ENCODE measurements around the gene CCDC92. TPM values are rescaled to one million over a fixed set of nuclear protein-coding genes. Genes with fewer than 3 reads are reported as not detected.
A peak's percentile ranks its signal among the peaks of the same experiment; 100 is the strongest.

The CCDC92 gene
- total and polyA plus RNA-seq, 8 donors = 3.5 to 32.6 (median 20.9) TPM

DNA sequence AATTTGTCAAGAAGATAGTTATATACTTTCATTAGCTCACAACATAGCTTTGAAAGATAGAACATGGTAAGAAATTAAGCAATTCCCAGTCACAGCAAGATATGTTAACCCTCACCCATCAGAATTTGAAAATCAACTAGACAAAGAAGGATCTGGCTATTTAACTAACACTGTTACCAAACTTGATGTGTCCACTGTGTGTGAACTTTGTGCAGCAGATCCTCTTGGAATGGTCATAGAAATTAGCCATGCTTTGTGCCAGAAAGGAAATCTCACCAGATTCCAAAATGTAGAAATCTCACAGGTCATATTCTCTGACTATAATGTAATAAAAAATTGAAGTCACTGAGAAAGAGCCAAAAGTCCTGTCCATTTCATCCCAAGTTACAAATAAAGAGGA lies 46.5 kb upstream of the CCDC92 start:
- Histone ChIP-seq H3K36me3 (peaks cover 0 to 15% (median 6%) of the 10 kb centered on the region in 4 donors), H3K9me3 (no peaks in the 10 kb centered on the region), H3K27me3 (no peaks in the 10 kb centered on the region), H3K27ac (peak overlapping the region in 1 of 5 donors; percentile 25), H3K4me1 (peaks cover 0 to 8% (median 4%) of the 10 kb centered on the region in 4 donors), H3K4me3 (no peak overlapping the region)
- intact Hi-C loops (cut with DNase I; ENCODE audit: low total_unique reads) = no loop called here
- TF ChIP-seq POLR2AphosphoS5 (IDR thresholded peaks at IDR 0.05) = no peak
- no peak for TF ChIP-seq POLR2A (IDR thresholded peaks at IDR 0.05)
- TF ChIP-seq EP300 (IDR thresholded peaks at IDR 0.05) = no peak
- TF ChIP-seq, protein P1, sequence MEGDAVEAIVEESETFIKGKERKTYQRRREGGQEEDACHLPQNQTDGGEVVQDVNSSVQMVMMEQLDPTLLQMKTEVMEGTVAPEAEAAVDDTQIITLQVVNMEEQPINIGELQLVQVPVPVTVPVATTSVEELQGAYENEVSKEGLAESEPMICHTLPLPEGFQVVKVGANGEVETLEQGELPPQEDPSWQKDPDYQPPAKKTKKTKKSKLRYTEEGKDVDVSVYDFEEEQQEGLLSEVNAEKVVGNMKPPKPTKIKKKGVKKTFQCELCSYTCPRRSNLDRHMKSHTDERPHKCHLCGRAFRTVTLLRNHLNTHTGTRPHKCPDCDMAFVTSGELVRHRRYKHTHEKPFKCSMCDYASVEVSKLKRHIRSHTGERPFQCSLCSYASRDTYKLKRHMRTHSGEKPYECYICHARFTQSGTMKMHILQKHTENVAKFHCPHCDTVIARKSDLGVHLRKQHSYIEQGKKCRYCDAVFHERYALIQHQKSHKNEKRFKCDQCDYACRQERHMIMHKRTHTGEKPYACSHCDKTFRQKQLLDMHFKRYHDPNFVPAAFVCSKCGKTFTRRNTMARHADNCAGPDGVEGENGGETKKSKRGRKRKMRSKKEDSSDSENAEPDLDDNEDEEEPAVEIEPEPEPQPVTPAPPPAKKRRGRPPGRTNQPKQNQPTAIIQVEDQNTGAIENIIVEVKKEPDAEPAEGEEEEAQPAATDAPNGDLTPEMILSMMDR (IDR thresholded peaks at IDR 0.05) = no peak
- no peak for DNase-seq

DNA sequence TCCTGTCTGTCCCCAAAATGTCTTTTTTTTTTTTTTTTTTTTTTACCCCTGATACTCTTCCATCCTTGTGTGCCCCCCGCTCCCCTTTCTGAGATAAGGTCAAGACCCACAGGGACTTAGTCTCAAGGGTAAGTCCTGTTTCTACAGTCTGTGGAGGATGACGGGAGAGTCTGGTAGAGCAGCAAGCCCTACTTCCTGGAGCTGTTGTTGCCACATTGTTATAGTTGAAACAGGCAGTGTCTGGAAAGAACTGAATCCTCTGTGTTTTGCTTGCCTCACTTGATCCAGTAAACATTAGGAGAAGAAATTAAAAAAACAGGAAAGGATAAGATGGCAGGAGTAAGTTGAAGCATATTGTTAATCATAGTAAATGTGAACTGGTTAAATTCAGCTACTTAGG lies 45.9 kb upstream of the CCDC92 start:
- WGBS, 5 donors = 68 to 78% (median 77%) methylated on average over 2 of the region's 2 CpGs
- Histone ChIP-seq H3K4me1 (peaks cover 0 to 8% (median 4%) of the 10 kb centered on the region in 4 donors), H3K9me3 (no peaks in the 10 kb centered on the region), H3K36me3 (peaks cover 0 to 21% (median 11%) of the 10 kb centered on the region in 4 donors), H3K27ac (peak overlapping the region in 1 of 5 donors; percentile 25), H3K27me3 (no peaks in the 10 kb centered on the region), H3K4me3 (no peak overlapping the region)
- TF ChIP-seq POLR2AphosphoS5 (IDR thresholded peaks at IDR 0.05) = no peak
- TF ChIP-seq POLR2A (IDR thresholded peaks at IDR 0.05) = no peak
- TF ChIP-seq EP300 (IDR thresholded peaks at IDR 0.05) = no peak
- TF ChIP-seq, protein P1 (IDR thresholded peaks at IDR 0.05) = no peak
- no peak for DNase-seq
- intact Hi-C loops (cut with DNase I; ENCODE audit: low total_unique reads) = no loop called here

DNA sequence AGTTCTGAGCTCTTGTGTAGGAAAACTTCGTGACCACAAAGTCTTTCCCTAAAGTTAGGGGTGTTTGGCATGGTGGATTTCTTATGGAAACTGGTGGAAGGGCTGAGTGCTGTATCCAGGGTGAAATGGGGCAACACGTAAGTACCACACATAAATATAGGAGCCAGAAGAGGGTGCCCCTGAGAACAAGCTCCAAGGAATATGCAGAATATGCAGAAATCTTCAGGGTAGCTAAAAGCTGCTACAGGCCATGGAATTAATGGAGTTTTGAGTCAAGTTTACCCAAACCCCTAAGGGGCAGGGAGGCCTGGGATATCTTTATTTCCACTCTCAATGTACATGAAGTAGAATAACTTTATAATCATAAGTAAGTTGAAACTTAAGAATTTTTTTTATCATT lies 44.4 kb upstream of the CCDC92 start:
- Histone ChIP-seq H3K9me3 (no peaks in the 10 kb centered on the region), H3K4me3 (no peak overlapping the region), H3K27ac (no peak overlapping the region), H3K4me1 (peaks cover 0 to 8% (median 4%) of the 10 kb centered on the region in 4 donors), H3K36me3 (peaks cover 13 to 36% (median 26%) of the 10 kb centered on the region in 4 donors), H3K27me3 (no peaks in the 10 kb centered on the region)
- TF ChIP-seq EP300 (IDR thresholded peaks at IDR 0.05) (no peak), POLR2AphosphoS5 (IDR thresholded peaks at IDR 0.05) (no peak), POLR2A (IDR thresholded peaks at IDR 0.05) (no peak)
- TF ChIP-seq, protein P1 (IDR thresholded peaks at IDR 0.05) = no peak
- 86 to 95% (median 91%) methylated on average over 2 of the region's 2 CpGs for WGBS, 5 donors
- intact Hi-C loops (cut with DNase I; ENCODE audit: low total_unique reads) = no loop called here
- no peak for DNase-seq

DNA sequence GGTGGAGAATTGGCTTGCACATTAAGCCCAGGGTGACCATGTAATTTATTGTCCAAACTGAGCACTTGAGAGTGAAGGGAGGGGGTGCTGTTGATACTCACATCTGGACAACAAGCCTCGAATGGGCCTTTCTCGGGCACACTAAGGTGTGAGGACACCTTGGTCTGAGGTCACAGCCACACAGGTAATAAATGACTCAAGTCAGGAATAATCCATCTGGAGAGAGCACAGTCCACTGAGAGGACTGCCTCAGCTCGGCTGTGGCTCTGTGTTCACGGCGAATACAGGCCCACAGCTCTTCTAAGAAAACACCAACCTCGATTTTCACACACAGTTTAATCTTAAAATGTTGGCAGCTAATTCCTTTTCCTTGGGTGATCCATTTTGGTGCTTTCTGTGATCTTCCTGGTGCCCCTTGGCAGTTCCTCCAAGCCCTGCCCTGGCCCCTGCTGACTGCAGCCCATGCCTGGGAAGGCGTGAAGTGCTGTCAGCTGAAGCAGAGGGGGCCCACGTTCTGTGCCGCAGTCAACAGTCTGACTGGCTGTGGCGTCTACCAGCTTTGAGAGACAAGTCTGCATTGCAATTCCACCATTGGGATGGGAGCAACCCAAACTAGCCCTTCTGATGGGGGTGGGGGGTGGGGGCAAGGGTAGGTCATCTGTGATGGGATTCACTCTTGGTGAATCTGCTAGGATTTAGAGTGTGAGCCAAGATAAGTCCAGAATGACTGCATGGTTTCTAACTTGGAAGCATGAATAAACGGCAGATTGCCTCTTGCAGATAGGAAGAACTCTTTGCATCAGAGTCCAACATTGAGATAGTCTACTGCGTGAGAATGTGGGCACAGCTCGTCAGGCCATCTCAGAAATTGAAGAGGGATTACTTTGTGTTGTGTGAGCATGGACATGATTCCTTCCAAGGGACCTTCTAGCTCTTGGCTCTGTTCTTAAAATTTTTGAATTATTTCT lies 43.1 kb upstream of the CCDC92 start:
- Histone ChIP-seq H3K4me3 (no peak overlapping the region), H3K9me3 (no peaks in the 10 kb centered on the region), H3K36me3 (peaks cover 24 to 49% (median 39%) of the 10 kb centered on the region in 4 donors), H3K4me1 (peaks cover 0 to 3% (median 1%) of the 10 kb centered on the region in 4 donors), H3K27ac (no peak overlapping the region), H3K27me3 (no peaks in the 10 kb centered on the region)
- WGBS, 5 donors = 79 to 89% (median 84%) methylated on average over 12 to 13 of the region's 13 CpGs
- intact Hi-C loops (cut with DNase I; ENCODE audit: low total_unique reads) = no loop called here
- no peak for DNase-seq
- no peak for TF ChIP-seq EP300 (IDR thresholded peaks at IDR 0.05)
- TF ChIP-seq, protein P1 (IDR thresholded peaks at IDR 0.05) = no peak
- no peak for TF ChIP-seq POLR2AphosphoS5 (IDR thresholded peaks at IDR 0.05)
- TF ChIP-seq POLR2A (IDR thresholded peaks at IDR 0.05) = no peak
